Gastroesophageal sphincter (tissue), 4 donors: ENCODE results near the gene MYO18A. TPM values are rescaled to one million over a fixed set of nuclear protein-coding genes. Genes with fewer than 3 reads are reported as not detected.

Experiments
- ATAC-seq: fragments of 150-250 bp; one replicate; pipeline ENCODE4 v1.9.1; 2016; ENCODE audit warnings: mild to moderate bottlenecking, moderate library complexity
- H3K27ac ChIP-seq, 4 donors: fragments of 200-600 bp; sonication (generic) in 3 of 4; 1 replicate in 3 of 4; 2 replicates in 1 of 4; pipeline ENCODE4 v1.5.1; 2016 to 2019
- H3K27me3 ChIP-seq: fragments of 200-600 bp; sonication (generic); one replicate; pipeline ENCODE4 v1.5.1; 2019
- H3K36me3 ChIP-seq, 2 donors: fragments of 200-600 bp; sonication (generic); one replicate each; pipeline ENCODE4 v1.5.1; 2019; ENCODE audit warnings: control low read depth in 1 of 2
- H3K4me1 ChIP-seq, 3 donors: fragments of 200-600 bp; sonication (generic); 1 replicate in 2 of 3; 2 replicates in 1 of 3; pipeline ENCODE4 v1.5.1; 2016 to 2019; ENCODE audit warnings: control low read depth in 2 of 3
- H3K4me3 ChIP-seq, 2 donors: fragments of 200-600 bp; sonication (generic); one replicate each; pipeline ENCODE4 v1.5.1; 2019; ENCODE audit warnings: mild to moderate bottlenecking in 1 of 2, moderate library complexity in 1 of 2
- H3K9me3 ChIP-seq, 3 donors: fragments of 200-600 bp; sonication (generic); one replicate each; pipeline ENCODE4 v1.5.1; 2017 to 2019; ENCODE audit warnings: control low read depth in 2 of 3
- EP300 ChIP-seq: sonication (generic); formaldehyde crosslinking; IDR thresholded peaks from one replicate; pipeline ENCODE4 v1.6.1; 2017; ENCODE audit warnings: antibody characterized with exemption, mild to moderate bottlenecking
- POLR2A ChIP-seq, 2 donors: fragments of 450-650 bp; IDR thresholded peaks; one replicate each; pipeline ENCODE4 v1.6.1; 2017; ENCODE audit warnings: antibody characterized with exemption in 2 of 2, mild to moderate bottlenecking in 2 of 2, moderate library complexity in 1 of 2
- POLR2AphosphoS5 ChIP-seq: sonication (generic); formaldehyde crosslinking; IDR thresholded peaks from one replicate; pipeline ENCODE4 v1.6.1; 2017; ENCODE audit warnings: antibody characterized with exemption
- WGBS, 2 donors: methylation state at CpG; one replicate each; pipeline ENCODE4 v1.1.5; 2018; ENCODE audit warnings: low coverage in 1 of 2; 5-methylcytosine and 5-hydroxymethylcytosine counted together
- total RNA-seq, 4 donors: library from RNA; depleted of rRNA; stranded (reverse); fragments of >200 nt; gene quantifications; one replicate each; pipeline ENCODE4 v1.1.0, GENCODE V29; 2016
- TF ChIP-seq, protein P1 (sequence below), 4 experiments: fragments of 200-600 bp in 2 of 4; fragments of 450-650 bp in 2 of 4; sonication (generic) in 1 of 4; IDR thresholded peaks; one replicate each; pipeline ENCODE4 v1.5.1; 2017 to 2019; ENCODE audit warnings: antibody characterized with exemption in 4 of 4, mild to moderate bottlenecking in 2 of 4, moderate library complexity in 2 of 4

The MYO18A gene
- total RNA-seq, 4 donors from 2014 or later = 45.5 to 70.5 (median 56.5) TPM

DNA sequence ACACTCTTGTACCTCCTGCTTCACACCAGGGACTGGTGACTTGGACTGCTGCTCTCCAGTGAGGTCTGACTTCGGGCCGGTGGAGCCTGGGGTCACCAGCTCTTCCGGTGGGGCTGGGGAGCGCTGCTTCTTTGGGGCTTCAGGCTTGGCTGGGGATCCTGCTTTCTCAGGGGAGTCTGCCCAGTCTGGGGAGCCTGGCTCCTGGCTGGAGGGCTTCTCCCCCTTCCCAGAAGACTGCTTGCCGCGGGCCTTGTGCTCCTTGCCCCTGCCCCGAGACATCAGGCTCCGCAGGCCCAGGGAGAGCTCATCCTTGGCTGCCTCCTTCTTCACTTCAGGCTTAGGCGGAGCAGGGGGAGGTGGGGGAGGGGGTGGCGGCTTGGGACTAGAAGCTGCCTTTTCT is 52.4 kb downstream of the MYO18A start:
- no peak for ATAC-seq
- Histone ChIP-seq H3K27ac (no peak overlapping the region), H3K9me3 (no peaks in the 10 kb centered on the region), H3K4me3 (no peak overlapping the region), H3K4me1 (peaks cover 0 to 30% (median 8%) of the 10 kb centered on the region in 3 donors), H3K27me3 (no peaks in the 10 kb centered on the region), H3K36me3 (peaks cover 0 to 58% of the 10 kb centered on the region in 2 donors)
- TF ChIP-seq POLR2AphosphoS5 (no peak), EP300 (no peak), POLR2A (IDR thresholded peaks at IDR 0.05) (no peak)
- TF ChIP-seq, protein P1, sequence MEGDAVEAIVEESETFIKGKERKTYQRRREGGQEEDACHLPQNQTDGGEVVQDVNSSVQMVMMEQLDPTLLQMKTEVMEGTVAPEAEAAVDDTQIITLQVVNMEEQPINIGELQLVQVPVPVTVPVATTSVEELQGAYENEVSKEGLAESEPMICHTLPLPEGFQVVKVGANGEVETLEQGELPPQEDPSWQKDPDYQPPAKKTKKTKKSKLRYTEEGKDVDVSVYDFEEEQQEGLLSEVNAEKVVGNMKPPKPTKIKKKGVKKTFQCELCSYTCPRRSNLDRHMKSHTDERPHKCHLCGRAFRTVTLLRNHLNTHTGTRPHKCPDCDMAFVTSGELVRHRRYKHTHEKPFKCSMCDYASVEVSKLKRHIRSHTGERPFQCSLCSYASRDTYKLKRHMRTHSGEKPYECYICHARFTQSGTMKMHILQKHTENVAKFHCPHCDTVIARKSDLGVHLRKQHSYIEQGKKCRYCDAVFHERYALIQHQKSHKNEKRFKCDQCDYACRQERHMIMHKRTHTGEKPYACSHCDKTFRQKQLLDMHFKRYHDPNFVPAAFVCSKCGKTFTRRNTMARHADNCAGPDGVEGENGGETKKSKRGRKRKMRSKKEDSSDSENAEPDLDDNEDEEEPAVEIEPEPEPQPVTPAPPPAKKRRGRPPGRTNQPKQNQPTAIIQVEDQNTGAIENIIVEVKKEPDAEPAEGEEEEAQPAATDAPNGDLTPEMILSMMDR (IDR thresholded peaks at IDR 0.05) = no peak
- WGBS, 2 donors = 100% methylated on average over 1 of the region's 10 CpGs; no CpG with 5 or more reads in 1 of the 2 donors

DNA sequence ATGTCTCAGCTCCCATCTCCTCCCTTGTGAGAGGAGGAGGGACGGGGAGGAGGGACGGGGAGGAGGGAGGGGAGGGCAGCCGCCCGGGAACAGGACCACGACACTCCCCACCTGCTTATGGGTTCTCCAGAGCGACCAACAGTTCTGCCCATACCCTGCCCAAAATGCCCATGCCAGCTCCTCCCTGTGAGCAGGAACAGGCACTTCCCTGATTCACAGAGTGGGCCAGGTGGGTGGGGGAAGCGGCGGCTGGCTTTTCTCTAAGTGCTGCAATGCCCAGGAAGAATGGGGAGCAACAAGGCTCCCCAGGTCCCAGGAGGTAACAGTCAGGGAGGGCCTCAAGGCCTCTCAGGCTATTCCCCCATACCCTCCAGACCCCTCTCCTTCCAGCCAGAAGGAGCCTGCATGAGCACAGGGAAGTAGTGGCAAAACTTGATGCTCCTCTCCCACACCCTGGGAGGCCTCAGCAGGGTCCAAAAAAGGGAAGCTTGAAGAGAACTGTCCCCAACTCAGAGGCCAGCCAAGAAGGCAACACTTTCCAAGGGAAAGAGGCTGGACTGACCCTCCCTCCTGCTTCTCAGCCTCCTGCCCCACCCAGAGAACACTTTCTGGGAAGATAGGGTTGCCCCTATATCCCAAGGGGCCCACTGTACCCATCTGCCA is 53.8 kb downstream of the MYO18A start:
- peaks cover 0 to 16% (median 5%) of the 10 kb centered on the region in 3 donors for H3K4me1 ChIP-seq
- H3K27me3 ChIP-seq = no peaks in the 10 kb centered on the region
- no peak for ATAC-seq
- H3K4me3 ChIP-seq = no peak overlapping the region
- no CpG with 5 or more reads among the region's 8 CpGs for WGBS, 2 donors
- no peaks in the 10 kb centered on the region for H3K9me3 ChIP-seq
- H3K36me3 ChIP-seq = peaks cover 0 to 70% of the 10 kb centered on the region in 2 donors
- TF ChIP-seq POLR2A (IDR thresholded peaks at IDR 0.05) = no peak
- TF ChIP-seq, protein P1 (IDR thresholded peaks at IDR 0.05) = no peak
- no peak for TF ChIP-seq POLR2AphosphoS5
- no peak overlapping the region for H3K27ac ChIP-seq

DNA sequence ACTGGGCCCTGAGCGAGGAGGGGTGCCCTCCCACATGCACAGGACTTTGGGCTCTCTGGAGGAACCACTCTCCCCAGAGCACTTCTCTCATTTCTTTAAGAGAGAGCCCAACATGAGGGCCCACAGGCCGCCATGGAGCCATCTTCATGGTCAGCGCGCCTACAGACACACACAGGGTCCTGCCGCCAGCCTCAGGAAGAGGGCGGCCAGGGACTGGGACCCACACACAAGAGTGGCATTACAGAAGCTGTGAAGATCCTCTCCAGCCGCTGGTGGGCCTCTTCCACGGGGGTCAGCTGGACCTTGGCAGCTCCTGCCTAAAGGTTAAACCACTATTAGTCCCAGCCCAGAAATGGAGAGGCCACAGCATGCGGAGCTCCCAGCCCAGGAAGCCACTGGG is 54.5 kb downstream of the MYO18A start:
- H3K36me3 ChIP-seq = peaks cover 0 to 71% of the 10 kb centered on the region in 2 donors
- H3K9me3 ChIP-seq = no peaks in the 10 kb centered on the region
- TF ChIP-seq POLR2AphosphoS5 (no peak), POLR2A (IDR thresholded peaks at IDR 0.05) (no peak), EP300 (no peak)
- TF ChIP-seq, protein P1 (IDR thresholded peaks at IDR 0.05) = no peak
- 95% methylated on average over 3 of the region's 9 CpGs; no CpG with 5 or more reads in 1 of the 2 donors for WGBS, 2 donors
- H3K4me1 ChIP-seq = peaks cover 0 to 16% (median 5%) of the 10 kb centered on the region in 3 donors
- no peak overlapping the region for H3K27ac ChIP-seq
- H3K4me3 ChIP-seq = no peak overlapping the region
- H3K27me3 ChIP-seq = no peaks in the 10 kb centered on the region
- no peak for ATAC-seq

DNA sequence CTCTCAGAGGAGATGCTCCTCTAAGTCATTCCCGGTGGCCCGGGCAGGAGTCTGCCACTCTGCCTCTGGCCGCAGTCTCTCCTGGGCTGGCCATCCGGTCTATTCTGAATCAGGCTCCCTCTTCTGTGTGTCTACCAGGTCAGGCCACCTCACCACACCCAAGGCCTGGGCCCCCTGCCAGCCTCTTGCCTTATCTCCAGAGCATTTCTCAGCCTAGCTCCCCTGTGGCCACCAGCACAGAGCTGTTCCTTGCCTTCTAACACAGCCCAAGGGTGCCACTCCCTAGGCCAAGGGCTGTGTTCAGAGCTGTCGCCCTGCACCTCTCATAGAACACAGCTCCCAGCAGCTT is 55.3 kb downstream of the MYO18A start:
- peaks cover 0 to 76% of the 10 kb centered on the region in 2 donors for H3K36me3 ChIP-seq
- 62 to 90% methylated on average over 4 of the region's 5 CpGs for WGBS, 2 donors
- no peaks in the 10 kb centered on the region for H3K27me3 ChIP-seq
- no peak overlapping the region for H3K27ac ChIP-seq
- peaks cover 0 to 16% (median 5%) of the 10 kb centered on the region in 3 donors for H3K4me1 ChIP-seq
- TF ChIP-seq, protein P1 (IDR thresholded peaks at IDR 0.05) = no peak
- TF ChIP-seq POLR2AphosphoS5 (no peak), EP300 (no peak), POLR2A (IDR thresholded peaks at IDR 0.05) (no peak)
- no peak overlapping the region for H3K4me3 ChIP-seq
- no peaks in the 10 kb centered on the region for H3K9me3 ChIP-seq
- no peak for ATAC-seq
